Lower leg skin (tissue), 3 donors: ENCODE measurements around the gene MUC5AC.
"Not testable (repeated sequence)": the region's sequence is repeated elsewhere in the genome, so short reads cannot be mapped to it uniquely, and the experiment has no call there.

Source experiments
- CTCF ChIP-seq, 3 donors: fragments of 450-650 bp; IDR thresholded peaks; one replicate each; pipeline ENCODE4 v1.5.1; 2016; ENCODE audit warnings: antibody characterized with exemption in 3 of 3, mild to moderate bottlenecking in 3 of 3, moderate library complexity in 2 of 3
- POLR2A ChIP-seq, 2 donors: fragments of 450-650 bp; IDR thresholded peaks; one replicate each; pipeline ENCODE4 v1.6.1; 2016 to 2017; ENCODE audit warnings: antibody characterized with exemption in 2 of 2, mild to moderate bottlenecking in 1 of 2, moderate library complexity in 1 of 2

- not testable (repeated sequence) for TF ChIP-seq CTCF, POLR2A (IDR thresholded peaks at IDR 0.05)
Observed at GRCh38 chr11:1242751-1243150, 85.0 kb downstream of the MUC5AC start.
